Measurements from ENCODE around the gene ZNF470.

ZNF470 gene

GRCh38 chr19:56625708-56626107 is 58.4 kb downstream of the ZNF470 start:
- TF ChIP-seq CTCF (IDR thresholded peaks at IDR 0.05; ENCODE audit: low read depth, low read length): no peak
- DNase-seq (ENCODE audit: extremely low read depth, low read depth): no peak

- DNase-seq (ENCODE audit: extremely low read depth, low read depth): no peak
- TF ChIP-seq CTCF (IDR thresholded peaks at IDR 0.05; ENCODE audit: low read depth, low read length): no peak
Observed at GRCh38 chr19:56633021-56633420, 65.8 kb downstream of the ZNF470 start.

- no peak for DNase-seq (ENCODE audit: extremely low read depth, low read depth)
- TF ChIP-seq CTCF (IDR thresholded peaks at IDR 0.05; ENCODE audit: low read depth, low read length): no peak
Observed at GRCh38 chr19:56637976-56638555, 70.8 kb downstream of the ZNF470 start.
